Spleen (tissue), 11 donors: ENCODE results near the gene CYP2D6. TPM values are rescaled to one million over a fixed set of nuclear protein-coding genes. Genes with fewer than 3 reads are reported as not detected.

ENCODE experiments used
- DNase-seq: peaks from one replicate; pipeline ENCODE4 v3.0.0-alpha.2; 2020
- H3K27ac ChIP-seq, 8 donors: fragments of 200-600 bp; sonication (generic) in 7 of 8; 1 replicate in 4 of 8; 2 replicates in 4 of 8; pipeline versions ENCODE4 v1.5.0 to v1.8.0; 2016 to 2021; ENCODE audit warnings: inconsistent platforms in 4 of 8, mild to moderate bottlenecking in 4 of 8, moderate library complexity in 1 of 8
- H3K27me3 ChIP-seq, 7 donors: fragments of 200-600 bp; sonication (generic) in 6 of 7; replicated peaks in 1 of 7; 1 replicate in 4 of 7; 2 replicates in 3 of 7; pipeline versions ENCODE4 v1.5.0 to v1.8.0; 2016 to 2021; ENCODE audit warnings: inconsistent platforms in 3 of 7, mild to moderate bottlenecking in 1 of 7
- H3K36me3 ChIP-seq, 6 donors: fragments of 200-600 bp; sonication (generic) in 5 of 6; 1 replicate in 4 of 6; 2 replicates in 2 of 6; pipeline versions ENCODE4 v1.5.0 to v1.8.0; 2016 to 2021; ENCODE audit warnings: inconsistent platforms in 2 of 6
- H3K4me1 ChIP-seq, 6 donors: fragments of 200-600 bp; sonication (generic) in 5 of 6; 1 replicate in 3 of 6; 2 replicates in 3 of 6; pipeline versions ENCODE4 v1.5.0 to v1.8.0; 2016 to 2021; ENCODE audit warnings: inconsistent platforms in 3 of 6
- H3K4me3 ChIP-seq, 8 donors: fragments of 200-600 bp; sonication (generic) in 7 of 8; 1 replicate in 4 of 8; 2 replicates in 4 of 8; pipeline versions ENCODE4 v1.5.0 to v1.8.0; 2016 to 2021; ENCODE audit warnings: inconsistent platforms in 4 of 8, mild to moderate bottlenecking in 4 of 8, moderate library complexity in 2 of 8
- H3K9me3 ChIP-seq, 8 donors: fragments of 200-600 bp; sonication (generic) in 7 of 8; 1 replicate in 4 of 8; 2 replicates in 4 of 8; pipeline versions ENCODE4 v1.5.0 to v1.8.0; 2016 to 2021; ENCODE audit warnings: inconsistent platforms in 4 of 8
- CTCF ChIP-seq, 11 experiments: fragments of 200-600 bp in 7 of 11; fragments of 450-650 bp in 4 of 11; sonication (generic) in 4 of 11; IDR thresholded peaks in 8 of 11; conservative IDR thresholded peaks in 3 of 11; 1 replicate in 7 of 11; 2 replicates in 4 of 11; pipeline versions ENCODE4 v1.4.0 to v1.8.0; 2016 to 2021; ENCODE audit warnings: antibody characterized with exemption in 11 of 11, inconsistent platforms in 4 of 11, mild to moderate bottlenecking in 1 of 11
- POLR2A ChIP-seq, 3 donors: fragments of 450-650 bp; IDR thresholded peaks; one replicate each; pipeline ENCODE4 v1.5.1; 2017; ENCODE audit warnings: antibody characterized with exemption in 3 of 3, mild to moderate bottlenecking in 1 of 3
- POLR2AphosphoS5 ChIP-seq, 3 donors: sonication (generic); formaldehyde crosslinking; IDR thresholded peaks; one replicate each; pipeline ENCODE4 v1.5.1; 2017; ENCODE audit warnings: antibody characterized with exemption in 3 of 3
- WGBS, 5 donors: extraction: QIAGEN DNeasy Blood & Tissue Kit in 3 of 5; methylation state at CpG; one replicate each; pipeline versions ENCODE4 v1.1.5 to v1.1.7; 2013 to 2018; 5-methylcytosine and 5-hydroxymethylcytosine counted together
- intact Hi-C: fragments of 100-400 bp; cut with DNase I; formaldehyde crosslinking; loops from one replicate; pipeline ENCODE4 v1.15.0; 2023; ENCODE audit warnings: low total_unique reads
- polyA plus RNA-seq, 3 donors: library from polyadenylated mRNA; stranded (reverse); fragments of 200-250 nt; gene quantifications; one replicate each; pipeline ENCODE4 v1.2.1, GENCODE V29; 2013
- total RNA-seq, 7 donors: library from RNA; depleted of rRNA in 3 of 7; stranded (reverse); fragments of >200 nt in 3 of 7; fragmentation: NEBNext Ultra II Directional in 4 of 7; extraction: Animal tissue kit (Norgen Biotek cat#: 25700) in 4 of 7; gene quantifications; one replicate each; pipeline versions ENCODE4 v1.1.0 to v1.2.1, GENCODE V29; 2016 to 2021
- donor health status: healthy with polysubstance abuse.
- donor health status: DM: no; HTN: no; CAD: no; lungs with moderate emphysema.
- donor health status: DM: no; HTN: no; CAD: no.
- donor health status: Bipolar disorder and iron deficiency.
- donor health status: healthy.
- donor health status: DM: no; HTN: no; CAD: no.
- donor health status: DM: yes; HTN: yes; CAD: no.

Gene CYP2D6
- total and polyA plus RNA-seq, 10 donors = 1.2 to 3.6 (median 2.4) TPM

GRCh38 chr22:42080287-42080686, 50.3 kb downstream of the CYP2D6 start:
- TF ChIP-seq CTCF (IDR thresholded peaks at IDR 0.05 in 8 of 11, conservative IDR thresholded peaks at IDR 0.05 in 3 of 11) (no peak), POLR2AphosphoS5 (IDR thresholded peaks at IDR 0.05) (peak in 1 of 3 donors; percentile 18)
- Histone ChIP-seq H3K9me3 (no peaks in the 10 kb centered on the region), H3K27ac (peak overlapping the region; percentile 97 to 99 (median 98)), H3K36me3 (peaks cover 0 to 62% (median 28%) of the 10 kb centered on the region in 6 donors), H3K4me1 (peaks cover 17 to 81% (median 55%) of the 10 kb centered on the region in 6 donors), H3K27me3 (no peaks in the 10 kb centered on the region), H3K4me3 (peak overlapping the region; percentile 51 to 74 (median 68))
- DNase-seq = peak; percentile 82
- intact Hi-C loops = no loop called here
- 0 to 7% (median 2%) methylated on average over 14 of the region's 14 CpGs for WGBS, 5 donors

GRCh38 chr22:42079319-42080251, 51.0 kb downstream of the CYP2D6 start, which contains the start of gene SMDT1:
SMDT1 (plus strand) TSS chr22:42079700; CDS start chr22:42079769, 69 bp downstream.
- WGBS, 5 donors = 0 to 1% (median 1%) methylated on average over 54 to 71 of the region's 71 CpGs
- Histone ChIP-seq H3K9me3 (no peaks in the 10 kb centered on the region), H3K4me3 (peak within 1 kb of the TSS; percentile 51 to 74 (median 68)), H3K4me1 (peaks cover 17 to 81% (median 56%) of the 10 kb centered on the region in 6 donors), H3K36me3 (peaks cover 0 to 55% (median 21%) of the 10 kb centered on the region in 6 donors), H3K27ac (peak within 1 kb of the TSS; percentile 97 to 99 (median 98)), H3K27me3 (no peaks in the 10 kb centered on the region)
- DNase-seq = peak; percentile 100
- intact Hi-C loops = no loop called here
- peak in 5 of 11 experiments; percentile 22 to 58 (median 34) for TF ChIP-seq CTCF (IDR thresholded peaks at IDR 0.05 in 8 of 11, conservative IDR thresholded peaks at IDR 0.05 in 3 of 11)
- TF ChIP-seq POLR2AphosphoS5 (IDR thresholded peaks at IDR 0.05) = peak; percentile 98 to 99 (median 98)
- TF ChIP-seq POLR2A (IDR thresholded peaks at IDR 0.05) = peak; percentile 61 to 86 (median 79)

GRCh38 chr22:42078469-42079318, 51.9 kb downstream of the CYP2D6 start:
- peaks cover 0 to 46% (median 17%) of the 10 kb centered on the region in 6 donors for H3K36me3 ChIP-seq
- H3K4me3 ChIP-seq = peak overlapping the region; percentile 51 to 74 (median 68)
- H3K4me1 ChIP-seq = peaks cover 22 to 81% (median 61%) of the 10 kb centered on the region in 6 donors
- intact Hi-C loops = no loop called here
- H3K27ac ChIP-seq = peak overlapping the region; percentile 97 to 99 (median 98)
- no peaks in the 10 kb centered on the region for H3K27me3 ChIP-seq
- 60 to 68% (median 63%) methylated on average over 23 to 24 of the region's 24 CpGs for WGBS, 5 donors
- TF ChIP-seq CTCF (IDR thresholded peaks at IDR 0.05 in 8 of 11, conservative IDR thresholded peaks at IDR 0.05 in 3 of 11) (no peak), POLR2A (IDR thresholded peaks at IDR 0.05) (no peak), POLR2AphosphoS5 (IDR thresholded peaks at IDR 0.05) (no peak)
- no peak for DNase-seq
- H3K9me3 ChIP-seq = no peaks in the 10 kb centered on the region
